GM12878 (cell line): ENCODE results near the gene BIRC7. TPM values are rescaled to one million over a fixed set of nuclear protein-coding genes. Genes with fewer than 3 reads are reported as not detected.

Experiments
- ATAC-seq: fragments of 200-7000 bp; cut with Tn5 transposase; 3 replicates; pipeline ENCODE4 v1.9.1; 2020; ENCODE audit warnings: mild to moderate bottlenecking, moderate library complexity
- BruUV-seq: library from RNA; stranded (reverse); fragments of 400-500 nt; replicated peaks from 2 replicates; lab custom pipeline; 2021; lab: Mats Ljungman, UMichigan
- CTCF ChIA-PET: fragments of 300-600 bp; sonication (Branson Sonifier 250); formaldehyde crosslinking; extraction: SDS; loops from one replicate; lab custom pipeline; 2021; ENCODE audit warnings: inconsistent platforms; lab: Yijun Ruan, JAX
- POLR2A ChIA-PET: fragments of 350-600 bp; formaldehyde crosslinking; extraction: SDS; loops from one replicate; lab custom pipeline; 2021; ENCODE audit warnings: inconsistent platforms; lab: Charles Lee
- RAD21 ChIA-PET: fragments of 300-600 bp; sonication (Branson Sonifier 250); formaldehyde crosslinking; loops from one replicate; lab custom pipeline; 2023; ENCODE audit warnings: antibody characterized with exemption; ENCODE audit not compliant: unreplicated experiment; lab: Charles Lee
- SMC1A ChIA-PET: fragments of 300-600 bp; sonication (Branson Sonifier 250); formaldehyde crosslinking; loops from one replicate; lab custom pipeline; 2023; ENCODE audit not compliant: unreplicated experiment, uncharacterized antibody; lab: Charles Lee
- DNase-seq: peaks from one replicate; pipeline ENCODE4 v3.0.0-alpha.2; 2011; ENCODE audit warnings: low read depth, low spot score
- FAIRE-seq: peaks from 3 replicates; lab custom pipeline; 2011; peaks lifted over from hg19 to GRCh38; lab: Jason Lieb, UNC
- H2AFZ ChIP-seq: 2 replicates; pipeline ENCODE4 v1.6.0; 2011; ENCODE audit warnings: low read depth, low read length, control low read depth; ENCODE audit not compliant: control insufficient read depth
- H3K27ac ChIP-seq: 2 replicates; pipeline ENCODE4 v1.5.1; 2011; ENCODE audit warnings: control low read depth; ENCODE audit not compliant: control insufficient read depth, insufficient read depth
- H3K27me3 ChIP-seq, 2 experiments: replicated peaks in 1 of 2; 2 replicates each; pipeline versions ENCODE4 v1.6.0 to v1.6.1; 2011; ENCODE audit warnings: low read length in 1 of 2; ENCODE audit not compliant: control insufficient read depth in 2 of 2, insufficient read depth in 2 of 2
- H3K36me3 ChIP-seq, 2 experiments: 2 replicates each; pipeline ENCODE4 v1.5.1; 2011; ENCODE audit warnings: low read length in 1 of 2; ENCODE audit not compliant: control insufficient read depth in 2 of 2, insufficient read depth in 2 of 2
- H3K4me1 ChIP-seq: 2 replicates; pipeline ENCODE4 v1.6.1; 2011; ENCODE audit warnings: mild to moderate bottlenecking, low read length, moderate library complexity, mixed read lengths; ENCODE audit not compliant: control insufficient read depth, insufficient read depth
- H3K4me2 ChIP-seq: 2 replicates; pipeline ENCODE4 v1.6.0; 2011; ENCODE audit warnings: control low read depth; ENCODE audit not compliant: control insufficient read depth, insufficient read depth
- H3K4me3 ChIP-seq: fragments of 200-600 bp; sonication (generic); 2 replicates; pipeline ENCODE4 v1.5.1; 2016
- H3K79me2 ChIP-seq: 2 replicates; pipeline ENCODE4 v1.6.0; 2011; ENCODE audit warnings: low read length; ENCODE audit not compliant: control insufficient read depth, insufficient read depth
- H3K9ac ChIP-seq: 2 replicates; pipeline ENCODE4 v1.8.0; 2011; ENCODE audit warnings: low read length, control low read depth, mixed read lengths; ENCODE audit not compliant: control insufficient read depth, insufficient read depth
- H3K9me3 ChIP-seq: replicated peaks from 3 replicates; pipeline ENCODE4 v1.5.1; 2011; ENCODE audit warnings: mild to moderate bottlenecking, low read length; ENCODE audit not compliant: control insufficient read depth, insufficient read depth
- H4K20me1 ChIP-seq: 2 replicates; pipeline ENCODE4 v1.6.0; 2011; ENCODE audit not compliant: control insufficient read depth, insufficient read depth
- BCL11A ChIP-seq: IDR thresholded peaks from 2 replicates; pipeline ENCODE4 v1.6.1; 2011; ENCODE audit warnings: low read depth, low read length
- BCL3 ChIP-seq: IDR thresholded peaks from 2 replicates; pipeline ENCODE4 v1.6.1; 2011; ENCODE audit warnings: borderline replicate concordance, low read depth, mild to moderate bottlenecking, moderate library complexity, low read length; ENCODE audit not compliant: insufficient read depth, poor library complexity, severe bottlenecking
- ZBTB40 ChIP-seq: fragments of 450-650 bp; IDR thresholded peaks from 2 replicates; pipeline ENCODE4 v1.6.1; 2016; ENCODE audit warnings: mild to moderate bottlenecking, moderate library complexity, borderline replicate concordance
- WGBS: methylation state at CpG from one replicate; pipeline ENCODE4 v1.1.6; 2016; ENCODE audit warnings: low lambda C conversion rate; ENCODE audit not compliant: insufficient replicate concordance, insufficient coverage; ENCODE audit errors: missing lambda C conversion rate; 5-methylcytosine and 5-hydroxymethylcytosine counted together
- in situ Hi-C: fragments of 300-500 bp; cut with MboI; formaldehyde crosslinking; loops from 9 replicates; pipeline ENCODE4 v1.14.3; 2018; ENCODE audit warnings: mixed read lengths
- intact Hi-C: fragments of 100-400 bp; cut with micrococcal nuclease; formaldehyde crosslinking; loops from one replicate; pipeline ENCODE4 v1.14.2; 2022; ENCODE audit not compliant: unreplicated experiment
- polyA plus RNA-seq, 11 experiments: library from polyadenylated mRNA; depleted of rRNA in 4 of 11; unstranded in 6 of 11; stranded (reverse) in 5 of 11; fragments of >200 nt; fragmentation: Nextera tagmentation in 4 of 11; fragmentation: Illumina TruSeq in 1 of 11; extraction: Ambion mirVana in 4 of 11; extraction: Trizol in 1 of 11; gene quantifications; 1 replicate in 1 of 11; 2 replicates in 10 of 11; pipeline versions ENCODE4 v1.2.1 to v1.2.3, GENCODE V29; 2011 to 2016; ENCODE audit warnings: inconsistent platforms in 2 of 11, missing spikeins in 2 of 11, low read depth in 1 of 11
- total RNA-seq, 4 experiments: library from RNA; depleted of rRNA in 3 of 4; stranded (reverse); fragments of >200 nt in 3 of 4; fragmentation: Illumina TruSeq in 1 of 4; extraction: Trizol in 1 of 4; gene quantifications; 2 replicates each; pipeline versions ENCODE4 v1.2.1 to v1.2.3, GENCODE V29; 2013 to 2021

BIRC7 gene
- total and polyA plus RNA-seq, 10 of the 15 experiments (the other 5 are each of a cell fraction or from before 2014, with no cell fraction given) = 0.31 TPM; not detected in 9

- TF ChIP-seq ZBTB40 = no peak
Observed at GRCh38 chr20:63190828-63191227, 44.9 kb upstream of the BIRC7 start (continued).

- Histone ChIP-seq H3K9me3 (no peaks in the 10 kb centered on the region), H4K20me1 (no peaks in the 10 kb centered on the region; the same call in 1 of the 2 replicates), H3K27ac (no peak overlapping the region), H3K4me1 (no peaks in the 10 kb centered on the region), H3K79me2 (no peaks in the 10 kb centered on the region), H2AFZ (no peak overlapping the region), H3K36me3 (peaks cover 0 to 3% of the 10 kb centered on the region in 2 experiments), H3K27me3 (no peaks in the 10 kb centered on the region), H3K9ac (no peak overlapping the region), H3K4me2 (no peak overlapping the region), H3K4me3 (no peak overlapping the region)
- WGBS = 81% methylated on average over 14 of the region's 14 CpGs
- in situ Hi-C loops (no loop called here), intact Hi-C loops (no loop called here)
- no peak for DNase-seq
- SMC1A ChIA-PET = no interaction called here
- POLR2A ChIA-PET = no interaction called here
- CTCF ChIA-PET = no interaction called here
- RAD21 ChIA-PET = no interaction called here
- no TSS peak for BruUV-seq
- ATAC-seq = no peak
- FAIRE-seq = no peak
- TF ChIP-seq BCL11A (no peak), BCL3 (peak; percentile 65)
Observed at GRCh38 chr20:63191400-63191799, 44.3 kb upstream of the BIRC7 start.
